Measurements from ENCODE around the gene OSBPL8.

DNA sequence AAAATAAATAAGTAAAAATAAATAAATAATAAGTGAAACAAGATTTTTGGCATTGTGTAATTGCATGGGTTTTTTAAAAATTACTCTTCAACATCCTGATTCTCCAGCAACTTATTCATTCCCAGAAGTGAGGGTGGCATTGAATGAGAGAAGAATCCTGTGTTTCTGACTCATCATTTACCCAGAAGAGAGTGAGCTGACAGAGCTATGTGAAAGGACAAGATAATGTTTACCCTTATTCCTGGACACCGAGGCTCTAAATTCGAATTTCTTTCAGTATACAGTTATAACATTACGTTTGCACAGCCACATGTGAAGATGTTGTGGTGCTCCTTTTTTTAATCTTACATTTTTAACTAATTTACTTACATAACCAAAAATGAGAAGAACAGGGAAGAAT, 247.8 kb downstream of the OSBPL8 start:
- TF ChIP-seq, protein P1, sequence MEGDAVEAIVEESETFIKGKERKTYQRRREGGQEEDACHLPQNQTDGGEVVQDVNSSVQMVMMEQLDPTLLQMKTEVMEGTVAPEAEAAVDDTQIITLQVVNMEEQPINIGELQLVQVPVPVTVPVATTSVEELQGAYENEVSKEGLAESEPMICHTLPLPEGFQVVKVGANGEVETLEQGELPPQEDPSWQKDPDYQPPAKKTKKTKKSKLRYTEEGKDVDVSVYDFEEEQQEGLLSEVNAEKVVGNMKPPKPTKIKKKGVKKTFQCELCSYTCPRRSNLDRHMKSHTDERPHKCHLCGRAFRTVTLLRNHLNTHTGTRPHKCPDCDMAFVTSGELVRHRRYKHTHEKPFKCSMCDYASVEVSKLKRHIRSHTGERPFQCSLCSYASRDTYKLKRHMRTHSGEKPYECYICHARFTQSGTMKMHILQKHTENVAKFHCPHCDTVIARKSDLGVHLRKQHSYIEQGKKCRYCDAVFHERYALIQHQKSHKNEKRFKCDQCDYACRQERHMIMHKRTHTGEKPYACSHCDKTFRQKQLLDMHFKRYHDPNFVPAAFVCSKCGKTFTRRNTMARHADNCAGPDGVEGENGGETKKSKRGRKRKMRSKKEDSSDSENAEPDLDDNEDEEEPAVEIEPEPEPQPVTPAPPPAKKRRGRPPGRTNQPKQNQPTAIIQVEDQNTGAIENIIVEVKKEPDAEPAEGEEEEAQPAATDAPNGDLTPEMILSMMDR (IDR thresholded peaks at IDR 0.05; ENCODE audit: insufficient read depth, low read depth, low read length) = no peak
- TF ChIP-seq EZH2 (IDR thresholded peaks at IDR 0.05; ENCODE audit: insufficient read depth, low read length) = no peak

Data from astrocyte (in vitro differentiated cells and primary cell).